HG03135 (cell line): ENCODE data around the gene MOGAT2.
"Not testable (repeated sequence)": the region's sequence is repeated elsewhere in the genome, so short reads cannot be mapped to it uniquely, and the experiment has no call there.

Experiments
- ATAC-seq: cut with Tn5 transposase; IDR thresholded peaks from one replicate; pipeline ENCODE4 v1.9.1; 2021; ENCODE audit warnings: mild to moderate bottlenecking, moderate library complexity; ENCODE audit not compliant: unreplicated experiment

MOGAT2 gene

GRCh38 chr11:75718419-75719339 is 1.0 kb downstream of the MOGAT2 start:
- no peak for ATAC-seq

- no peak for ATAC-seq
These were observed 2.0 kb downstream of the MOGAT2 start for GRCh38 chr11:75719340-75720239.

DNA sequence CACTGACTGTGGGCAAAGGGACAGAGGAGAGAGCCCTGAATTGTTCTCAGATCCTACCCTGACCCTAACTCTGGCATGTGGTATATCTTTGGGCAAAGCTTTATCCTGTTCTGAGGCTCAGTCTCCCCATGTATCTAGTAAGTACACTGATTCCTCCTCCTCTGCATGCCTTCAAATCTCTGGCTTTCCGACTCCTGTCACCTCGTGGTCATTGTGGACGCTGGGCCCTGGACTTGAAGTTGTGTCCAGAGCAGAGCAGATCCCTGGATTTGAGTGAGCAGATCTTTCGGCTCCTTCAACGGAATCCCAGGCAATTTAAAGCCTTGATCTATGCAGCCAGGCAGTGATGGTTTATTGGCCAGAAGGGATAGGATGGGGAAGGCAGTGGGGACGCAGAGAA is 3.0 kb downstream of the MOGAT2 start:
- no peak for ATAC-seq

GRCh38 chr11:75721852-75722668 is 4.4 kb downstream of the MOGAT2 start:
- no peak for ATAC-seq

GRCh38 chr11:75722669-75723042 is 5.0 kb downstream of the MOGAT2 start:
- ATAC-seq: no peak

GRCh38 chr11:75725547-75726320 is 8.1 kb downstream of the MOGAT2 start:
- no peak for ATAC-seq

- no peak for ATAC-seq
These were observed 11.4 kb downstream of the MOGAT2 start for GRCh38 chr11:75728992-75729391.

DNA sequence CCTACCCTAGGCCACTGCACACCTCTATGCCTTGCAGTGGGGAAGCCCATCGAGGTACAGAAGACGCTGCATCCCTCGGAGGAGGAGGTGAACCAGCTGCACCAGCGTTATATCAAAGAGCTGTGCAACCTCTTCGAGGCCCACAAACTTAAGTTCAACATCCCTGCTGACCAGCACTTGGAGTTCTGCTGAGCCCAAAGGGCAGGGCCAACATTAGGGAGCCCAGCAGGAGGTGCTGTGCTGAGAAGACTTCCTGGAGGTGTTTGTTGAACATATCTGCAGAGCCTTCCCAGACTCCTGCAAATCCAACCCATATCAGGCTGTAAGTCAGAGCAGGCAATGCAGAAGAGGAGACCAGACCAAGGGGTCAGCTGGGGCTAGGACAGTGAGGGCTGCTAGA is 13.5 kb downstream of the MOGAT2 start:
- ATAC-seq: no peak

DNA sequence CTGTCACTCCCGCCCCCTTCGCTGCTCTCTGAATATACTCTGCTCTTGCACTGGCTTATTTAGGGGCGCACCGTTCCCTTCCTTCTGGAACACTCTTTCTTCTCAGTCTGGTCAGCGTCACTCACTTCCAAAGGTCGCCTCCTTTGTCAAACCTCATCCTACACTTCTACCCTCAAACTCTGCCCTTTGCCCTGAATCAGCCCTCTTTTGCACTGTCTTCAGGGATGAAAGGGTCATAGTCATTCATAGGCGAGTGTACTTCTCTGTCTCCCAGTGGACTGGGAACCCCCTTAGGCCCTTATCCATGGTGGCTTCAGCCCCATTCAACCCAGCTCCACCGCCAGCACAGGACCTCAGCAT is 15.4 kb downstream of the MOGAT2 start:
- no peak for ATAC-seq

GRCh38 chr11:75733431-75734107 is 15.9 kb downstream of the MOGAT2 start:
- no peak for ATAC-seq

GRCh38 chr11:75734491-75735180 is 17.0 kb downstream of the MOGAT2 start:
- ATAC-seq: no peak

DNA sequence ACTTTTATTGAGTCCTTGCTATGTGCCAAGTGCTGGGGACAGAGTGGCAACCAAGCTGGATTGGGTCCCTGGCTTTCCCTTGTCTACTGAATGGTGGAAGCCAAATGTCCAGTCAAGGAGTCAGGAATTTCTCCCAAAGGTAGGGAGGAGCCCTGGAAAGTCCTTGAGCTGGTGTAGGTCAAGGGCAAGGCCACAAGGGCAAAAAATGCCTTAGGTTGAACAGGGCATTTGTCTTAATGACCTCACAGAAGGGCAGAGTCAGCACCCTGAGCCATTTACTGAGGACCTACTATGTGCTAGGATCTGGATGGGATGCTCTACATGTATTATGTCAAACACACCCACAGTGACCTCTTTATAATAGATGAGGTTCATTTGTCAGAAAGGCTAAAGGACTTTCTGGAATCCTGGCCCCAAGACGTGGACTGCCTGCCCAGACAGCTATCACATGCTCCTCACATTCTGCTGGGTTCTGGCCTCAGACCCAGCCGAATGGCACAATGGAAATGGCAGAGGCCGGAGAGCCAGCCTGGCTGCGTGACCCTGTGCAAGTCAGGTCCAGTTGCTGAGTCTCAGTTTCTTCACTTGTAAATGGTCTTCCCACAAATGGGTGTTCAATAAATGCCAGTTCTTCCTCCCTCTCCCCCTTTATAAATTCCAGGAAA is 17.7 kb downstream of the MOGAT2 start:
- ATAC-seq: no peak

DNA sequence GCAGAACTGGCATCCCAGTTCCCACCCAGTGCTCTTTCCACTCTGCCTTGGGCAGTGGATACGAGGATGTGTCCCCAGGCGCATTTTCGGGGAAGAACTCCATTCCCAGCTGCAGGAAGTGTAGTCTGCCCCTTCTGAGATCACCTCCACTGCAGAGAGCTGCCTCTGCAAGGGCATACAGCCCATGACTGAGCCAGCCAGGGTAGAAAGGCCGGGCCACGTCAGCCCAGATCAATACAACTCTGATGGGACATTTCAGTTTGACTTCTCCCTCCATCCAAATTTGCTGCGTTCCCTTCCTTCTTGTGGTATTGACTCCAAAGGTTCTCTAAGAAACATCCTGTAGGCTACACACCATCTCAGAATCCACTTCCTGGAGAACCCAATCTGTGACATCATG is 19.7 kb downstream of the MOGAT2 start:
- ATAC-seq: no peak

- ATAC-seq: no peak
These were observed 23.0 kb downstream of the MOGAT2 start for GRCh38 chr11:75740681-75741080.

- ATAC-seq: not testable (repeated sequence)
These were observed 25.5 kb downstream of the MOGAT2 start for GRCh38 chr11:75743159-75743558.

DNA sequence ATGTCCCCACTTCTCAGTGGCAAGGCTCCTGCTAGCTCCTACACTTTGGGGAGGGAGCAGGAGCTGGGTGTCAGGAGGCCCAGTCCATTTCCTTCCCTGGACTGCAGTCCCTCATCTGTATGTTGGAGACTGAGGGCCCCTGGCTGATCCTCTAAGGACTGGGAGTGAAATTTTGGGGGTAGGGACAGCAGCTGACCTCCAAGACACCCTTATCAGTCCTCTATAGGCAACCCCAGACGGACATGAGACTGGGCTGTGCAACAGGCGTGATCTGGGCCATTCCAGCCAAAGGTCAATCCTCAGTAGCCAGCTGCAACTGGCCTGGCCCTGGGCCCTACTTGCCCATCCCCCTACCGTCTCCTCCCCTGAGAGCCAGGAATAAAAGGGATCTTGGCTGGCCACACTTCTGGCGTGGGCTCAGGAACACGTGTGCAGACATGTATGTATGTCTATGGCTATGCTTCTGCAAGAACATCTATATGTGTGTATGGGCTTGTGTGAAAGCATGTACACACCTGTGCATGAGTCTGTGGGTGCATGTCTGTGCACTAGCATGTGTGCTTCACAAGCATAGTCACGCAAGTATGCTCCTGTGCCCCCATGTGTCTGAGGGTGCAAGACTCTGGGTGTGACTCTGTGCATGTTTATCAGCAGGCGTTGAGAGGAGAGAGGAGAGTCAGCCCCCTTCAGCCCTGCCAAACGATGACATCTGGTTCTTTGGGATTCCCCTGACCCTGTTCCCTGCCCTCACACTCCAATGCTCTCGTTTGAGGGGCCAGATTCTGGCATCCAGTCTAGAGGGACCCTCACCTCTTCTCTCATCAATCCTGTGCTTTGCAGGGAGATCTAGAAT is 26.3 kb downstream of the MOGAT2 start:
- ATAC-seq: no peak

GRCh38 chr11:75745807-75746206 is 28.2 kb downstream of the MOGAT2 start:
- no peak for ATAC-seq
